Activated CD4-positive, CD25-positive, alpha-beta regulatory T cell (primary cell): ENCODE results near the gene NSUN7.
"Not testable (repeated sequence)": the region's sequence is repeated elsewhere in the genome, so short reads cannot be mapped to it uniquely, and the experiment has no call there.

Source experiments
- DNase-seq, 4 experiments: peaks; one replicate each; lab custom pipeline; 2025; lab: John Stamatoyannopoulos, UW

The NSUN7 gene

GRCh38 chr4:40737879-40738278, 11.9 kb upstream of the NSUN7 start:
- DNase-seq = no peak

- no peak for DNase-seq
Observed at GRCh38 chr4:40739347-40739746, 10.4 kb upstream of the NSUN7 start.

GRCh38 chr4:40744218-40744617, 5.5 kb upstream of the NSUN7 start:
- no peak for DNase-seq

GRCh38 chr4:40745285-40745984, 4.3 kb upstream of the NSUN7 start:
- DNase-seq = no peak

- no peak for DNase-seq
Observed at GRCh38 chr4:40747207-40747835, 2.4 kb upstream of the NSUN7 start.

GRCh38 chr4:40750461-40751258, 905 bp downstream of the NSUN7 start:
- DNase-seq = no peak

GRCh38 chr4:40755616-40756015, 5.9 kb downstream of the NSUN7 start:
- DNase-seq = no peak

- no peak for DNase-seq
Observed at GRCh38 chr4:40763228-40763716, 13.5 kb downstream of the NSUN7 start.

GRCh38 chr4:40769266-40769665, 19.5 kb downstream of the NSUN7 start:
- no peak for DNase-seq

- DNase-seq = no peak
Observed at GRCh38 chr4:40778090-40778489, 28.3 kb downstream of the NSUN7 start.

GRCh38 chr4:40782876-40783275, 33.1 kb downstream of the NSUN7 start:
- no peak for DNase-seq

- no peak for DNase-seq
Observed at GRCh38 chr4:40785727-40786126, 36.0 kb downstream of the NSUN7 start.

- DNase-seq = no peak
Observed at GRCh38 chr4:40788331-40788730, 38.6 kb downstream of the NSUN7 start.

GRCh38 chr4:40789031-40789430, 39.3 kb downstream of the NSUN7 start:
- DNase-seq = no peak

- no peak for DNase-seq
Observed at GRCh38 chr4:40789771-40790170, 40.0 kb downstream of the NSUN7 start.

GRCh38 chr4:40800064-40800463, 50.3 kb downstream of the NSUN7 start:
- DNase-seq = no peak

- no peak for DNase-seq
Observed at GRCh38 chr4:40804598-40804997, 54.8 kb downstream of the NSUN7 start.

GRCh38 chr4:40808926-40809457, 59.2 kb downstream of the NSUN7 start:
- DNase-seq = no peak

GRCh38 chr4:40811956-40812355, 62.2 kb downstream of the NSUN7 start:
- no peak for DNase-seq

- DNase-seq = no peak
Observed at GRCh38 chr4:40812386-40812785, 62.6 kb downstream of the NSUN7 start.

- DNase-seq = no peak
Observed at GRCh38 chr4:40812856-40813255, 63.1 kb downstream of the NSUN7 start.

GRCh38 chr4:40817157-40817556, 67.4 kb downstream of the NSUN7 start:
- DNase-seq = not testable (repeated sequence)

- no peak for DNase-seq
Observed at GRCh38 chr4:40820101-40820500, 70.3 kb downstream of the NSUN7 start.
